Measurements from ENCODE around the gene ACYP1. TPM values are rescaled to one million over a fixed set of nuclear protein-coding genes. Genes with fewer than 3 reads are reported as not detected.

The ACYP1 gene
- total and polyA plus RNA-seq, 2 of the 13 experiments (the other 11 are each of a cell fraction or from before 2014, with no cell fraction given) = 9.7 to 22.4 TPM

GRCh38 chr14:75003250-75004027 lies 60.4 kb downstream of the ACYP1 start (continued):
- TF ChIP-seq TFE3 (CRISPR knock-in tag; IDR thresholded peaks at IDR 0.05) (no peak), HDAC6 (IDR thresholded peaks at IDR 0.05; ENCODE audit: low read depth, low read length) (no peak), ZBTB1 (CRISPR knock-in tag; IDR thresholded peaks at IDR 0.05; ENCODE audit: borderline replicate concordance) (no peak), ZNF335 (CRISPR knock-in tag; IDR thresholded peaks at IDR 0.05) (no peak), ZNF501 (CRISPR knock-in tag; IDR thresholded peaks at IDR 0.05) (0 out of 2 replicates have a peak, but pooled peaks have one; percentile 1), THAP8 (CRISPR knock-in tag; IDR thresholded peaks at IDR 0.05; ENCODE audit: borderline replicate concordance) (no peak), THAP11 (CRISPR knock-in tag; IDR thresholded peaks at IDR 0.05) (no peak), ZNF225 (CRISPR knock-in tag; IDR thresholded peaks at IDR 0.05) (peak; percentile 46; the same call in 1 of the 2 replicates), ZNF510 (CRISPR knock-in tag; IDR thresholded peaks at IDR 0.05; ENCODE audit: low read depth) (no peak), REPIN1 (CRISPR knock-in tag; IDR thresholded peaks at IDR 0.05; ENCODE audit: borderline replicate concordance, low read depth) (no peak), ZNF496 (CRISPR knock-in tag; IDR thresholded peaks at IDR 0.05; ENCODE audit: insufficient replicate concordance) (no peak), SMC3 (IDR thresholded peaks at IDR 0.05; ENCODE audit: low read length) (no peak), ZNF33B (CRISPR knock-in tag; IDR thresholded peaks at IDR 0.05) (no peak; the same call in 1 of the 2 replicates), ZNF660 (CRISPR knock-in tag; IDR thresholded peaks at IDR 0.05; ENCODE audit: borderline replicate concordance, low read depth) (no peak), SPEN (CRISPR knock-in tag; IDR thresholded peaks at IDR 0.05; ENCODE audit: low read depth) (no peak), PTBP1 (IDR thresholded peaks at IDR 0.05; ENCODE audit: low read depth, low read length, poor library complexity, severe bottlenecking) (no peak), ATF5 (CRISPR knock-in tag; IDR thresholded peaks at IDR 0.05; ENCODE audit: low read depth) (no peak), NPAS2 (CRISPR knock-in tag; IDR thresholded peaks at IDR 0.05; ENCODE audit: borderline replicate concordance) (no peak), ARNTL (CRISPR knock-in tag; IDR thresholded peaks at IDR 0.05) (0 out of 2 replicates have a peak, but pooled peaks have one; percentile 5), CC2D1A (CRISPR knock-in tag; IDR thresholded peaks at IDR 0.05) (no peak), ZNF468 (CRISPR knock-in tag; IDR thresholded peaks at IDR 0.05) (no peak), RARA (CRISPR knock-in tag; IDR thresholded peaks at IDR 0.05) (no peak), SAFB2 (CRISPR knock-in tag; IDR thresholded peaks at IDR 0.05; ENCODE audit: borderline replicate concordance, low read depth) (0 out of 2 replicates have a peak, but pooled peaks have one; percentile 19), ZNF30 (CRISPR knock-in tag; IDR thresholded peaks at IDR 0.05) (no peak), ZSCAN9 (CRISPR knock-in tag; IDR thresholded peaks at IDR 0.05; ENCODE audit: borderline replicate concordance) (no peak), ZNF276 (CRISPR knock-in tag; IDR thresholded peaks at IDR 0.05; ENCODE audit: low read depth) (no peak), POLR2A (IDR thresholded peaks at IDR 0.05; ENCODE audit: insufficient read depth in 1 of 2, low read depth in 2 of 2, low read length in 2 of 2) (peak in 1 of 2 experiments; percentile 12; a peak in 1 of 4 replicates)

Measured in HepG2 (cell line).